Measurements from ENCODE around the gene MON1B.

The MON1B gene

DNA sequence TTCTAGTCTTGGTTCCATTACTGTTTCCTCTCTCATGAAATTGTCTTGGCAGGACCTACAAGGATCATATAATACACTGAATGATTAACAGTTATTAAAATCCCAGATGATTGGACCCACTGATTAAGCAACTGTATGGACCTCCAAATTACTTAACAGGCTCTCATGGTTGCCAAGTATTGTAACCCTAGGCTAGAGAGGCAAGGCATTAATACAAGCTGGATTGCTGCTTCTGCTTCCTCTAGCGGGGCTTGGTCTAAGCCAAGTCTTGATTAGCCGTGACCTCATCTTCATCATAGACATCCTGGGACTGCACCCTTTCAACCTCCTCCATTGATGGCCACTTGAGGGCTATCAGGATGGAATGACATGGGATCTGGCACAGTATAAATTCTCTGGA, 55.2 kb downstream of the MON1B start:
- no peak for DNase-seq (ENCODE audit: low read depth in 2 of 2)

DNA sequence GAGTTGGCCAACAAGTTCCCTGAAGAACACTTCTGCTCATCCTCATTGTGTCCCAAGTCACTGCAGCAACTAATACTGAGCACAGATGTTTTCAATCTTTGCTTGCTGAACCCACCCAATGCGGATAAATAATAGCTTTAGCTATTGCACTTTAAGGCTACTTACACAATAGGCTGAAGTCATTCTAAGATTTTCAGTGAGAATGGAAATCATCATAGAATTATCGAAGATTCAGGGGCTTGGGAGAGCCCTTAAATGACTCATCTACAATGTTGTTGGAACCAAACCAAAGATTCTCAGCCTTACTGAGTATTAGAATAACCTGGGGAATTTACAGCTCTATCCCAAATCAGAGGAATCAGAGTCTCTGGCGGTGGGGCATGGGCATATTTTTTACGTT, 59.4 kb downstream of the MON1B start:
- no peak for DNase-seq (ENCODE audit: low read depth in 2 of 2)

Measured in activated CD4-positive, alpha-beta T cell treated with anti-CD3 and anti-CD28 coated beads for 24 hours (primary cell).